Keratinocyte (primary cell): ENCODE measurements around the gene SMIM3.

Experiments
- CTCF ChIP-seq, 3 experiments: IDR thresholded peaks in 1 of 3; conservative IDR thresholded peaks in 1 of 3; optimal IDR thresholded peaks in 1 of 3; 2 replicates in 2 of 3; 3 replicates in 1 of 3; pipeline versions ENCODE3 to v1.5.1; 2011; ENCODE audit warnings: low read length in 3 of 3, mild to moderate bottlenecking in 3 of 3, moderate library complexity in 2 of 3, control low read depth in 1 of 3, inconsistent platforms in 1 of 3; ENCODE audit not compliant: insufficient read depth in 2 of 3; ENCODE audit errors: extremely low read depth in 1 of 3
- EZH2 ChIP-seq: IDR thresholded peaks from one replicate; pipeline ENCODE4 v1.6.1; 2012; ENCODE audit warnings: inconsistent platforms, mild to moderate bottlenecking, low read length, moderate library complexity

GRCh38 chr5:150764530-150764929, 14.0 kb upstream of the SMIM3 start:
- no peak for TF ChIP-seq EZH2
- TF ChIP-seq CTCF (optimal IDR thresholded peaks at IDR 0.05 in 1 of 3, IDR thresholded peaks at IDR 0.05 in 1 of 3, conservative IDR thresholded peaks at IDR 0.05 in 1 of 3; ENCODE audit: extremely low read depth in 1 of 3, insufficient read depth in 2 of 3, low read length in 3 of 3): no peak
